Neuronal stem cell (in vitro differentiated cells): ENCODE measurements around the gene ZNF385B.

ENCODE experiments used
- DNase-seq: peaks from one replicate; pipeline ENCODE4 v3.0.0-alpha.2; 2013; ENCODE audit warnings: low spot score
- H2AFZ ChIP-seq: one replicate; pipeline ENCODE4 v1.6.1; 2013; ENCODE audit warnings: mild to moderate bottlenecking, low read length, inconsistent platforms
- H2AK5ac ChIP-seq: 2 replicates; pipeline ENCODE4 v1.6.1; 2013; ENCODE audit warnings: low read depth, mild to moderate bottlenecking, inconsistent platforms, low read length, moderate library complexity, mixed read lengths
- H2BK120ac ChIP-seq: 2 replicates; pipeline ENCODE4 v1.6.1; 2013; ENCODE audit warnings: low read depth, mild to moderate bottlenecking, inconsistent platforms, low read length, moderate library complexity, mixed read lengths
- H2BK12ac ChIP-seq: one replicate; pipeline ENCODE4 v1.6.1; 2013; ENCODE audit warnings: low read length, inconsistent platforms
- H2BK15ac ChIP-seq: 2 replicates; pipeline ENCODE4 v1.6.1; 2013; ENCODE audit warnings: mild to moderate bottlenecking, low read length, inconsistent platforms, mixed read lengths
- H2BK5ac ChIP-seq: one replicate; pipeline ENCODE4 v1.6.1; 2013; ENCODE audit warnings: inconsistent platforms, mild to moderate bottlenecking, low read length, moderate library complexity
- H3K14ac ChIP-seq: one replicate; pipeline ENCODE4 v1.6.1; 2013; ENCODE audit warnings: low read length, inconsistent platforms
- H3K18ac ChIP-seq: 2 replicates; pipeline ENCODE4 v1.6.1; 2013; ENCODE audit warnings: low read length, inconsistent platforms
- H3K23ac ChIP-seq: 2 replicates; pipeline ENCODE4 v1.6.1; 2013; ENCODE audit warnings: low read depth, mild to moderate bottlenecking, mixed read lengths, low read length, inconsistent platforms; ENCODE audit not compliant: poor library complexity
- H3K27ac ChIP-seq: replicated peaks from 3 replicates; pipeline ENCODE4 v1.5.1; 2013; ENCODE audit warnings: low read length, inconsistent platforms
- H3K27me3 ChIP-seq, 3 experiments: 2 replicates each; pipeline ENCODE4 v1.6.1; 2013; ENCODE audit warnings: low read length in 3 of 3, mild to moderate bottlenecking in 2 of 3, inconsistent platforms in 1 of 3, low read depth in 1 of 3, mixed read lengths in 1 of 3, moderate library complexity in 1 of 3; ENCODE audit not compliant: control insufficient read depth in 3 of 3, insufficient read depth in 3 of 3
- H3K36me3 ChIP-seq, 2 donors: replicated peaks in 1 of 2; 2 replicates each; pipeline ENCODE4 v1.6.1; 2013; ENCODE audit warnings: low read length in 2 of 2; ENCODE audit not compliant: control insufficient read depth in 2 of 2, insufficient read depth in 2 of 2
- H3K4ac ChIP-seq: 2 replicates; pipeline ENCODE4 v1.6.1; 2013; ENCODE audit warnings: inconsistent platforms, mild to moderate bottlenecking, low read length, moderate library complexity
- H3K4me1 ChIP-seq, 2 donors: 1 replicate in 1 of 2; 2 replicates in 1 of 2; pipeline ENCODE4 v1.6.1; 2013; ENCODE audit warnings: low read length in 2 of 2, low read depth in 1 of 2; ENCODE audit not compliant: control insufficient read depth in 2 of 2, insufficient read depth in 1 of 2
- H3K4me2 ChIP-seq: one replicate; pipeline ENCODE4 v1.6.1; 2013; ENCODE audit warnings: mild to moderate bottlenecking, low read length, inconsistent platforms; ENCODE audit not compliant: insufficient read depth, poor library complexity, severe bottlenecking
- H3K4me3 ChIP-seq, 2 donors: 2 replicates each; pipeline ENCODE4 v1.5.1; 2013; ENCODE audit warnings: low read length in 2 of 2, mild to moderate bottlenecking in 2 of 2, inconsistent platforms in 1 of 2, moderate library complexity in 1 of 2
- H3K79me1 ChIP-seq: one replicate; pipeline ENCODE4 v1.6.1; 2013; ENCODE audit warnings: low read depth, mild to moderate bottlenecking, inconsistent platforms, low read length, moderate library complexity
- H3K9ac ChIP-seq: one replicate; pipeline ENCODE4 v1.6.1; 2013; ENCODE audit warnings: mild to moderate bottlenecking, low read depth, low read length, inconsistent platforms; ENCODE audit not compliant: poor library complexity
- H3K9me3 ChIP-seq, 2 donors: replicated peaks in 1 of 2; 2 replicates each; pipeline versions ENCODE3 to v1.6.1; 2013; ENCODE audit warnings: low read length in 2 of 2, mild to moderate bottlenecking in 2 of 2, inconsistent platforms in 1 of 2, low read depth in 1 of 2, mixed read lengths in 1 of 2, moderate library complexity in 1 of 2; ENCODE audit not compliant: control insufficient read depth in 2 of 2, insufficient read depth in 1 of 2
- H4K8ac ChIP-seq: one replicate; pipeline ENCODE4 v1.6.1; 2013; ENCODE audit warnings: low read depth, mild to moderate bottlenecking, inconsistent platforms, low read length, moderate library complexity
- H4K91ac ChIP-seq: one replicate; pipeline ENCODE4 v1.6.1; 2013; ENCODE audit warnings: low read length, low read depth, mild to moderate bottlenecking, inconsistent platforms; ENCODE audit not compliant: poor library complexity
- WGBS, 2 donors: extraction: QIAGEN DNeasy Blood & Tissue Kit; methylation state at CpG; one replicate each; pipeline ENCODE4 v1.1.7; 2013; ENCODE audit warnings: missing lambda C conversion rate in 2 of 2, mixed read lengths in 1 of 2; ENCODE audit not compliant: insufficient read length in 2 of 2, insufficient replicate concordance in 1 of 2; ENCODE audit errors: extremely low coverage in 2 of 2; 5-methylcytosine and 5-hydroxymethylcytosine counted together

Gene ZNF385B

DNA sequence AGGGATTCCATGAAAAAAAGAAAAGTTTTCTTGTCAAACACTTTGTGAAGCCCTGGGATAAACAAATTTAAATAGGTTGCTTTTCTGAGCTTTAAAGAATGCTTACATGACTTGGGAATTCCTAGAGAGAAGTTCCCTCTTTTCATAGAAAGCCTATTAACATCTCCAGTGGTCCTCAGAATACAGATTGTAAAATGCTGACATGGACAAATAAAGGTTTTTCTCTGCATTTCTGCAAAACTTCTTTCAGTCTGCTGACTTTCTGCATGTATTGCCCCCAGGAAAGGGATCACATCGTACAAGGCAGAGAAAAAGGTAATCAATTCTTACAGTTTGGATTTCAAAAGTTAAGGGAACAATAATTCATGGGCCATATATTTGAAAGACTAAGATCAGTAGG, 20.6 kb downstream of the ZNF385B start:
- H3K4ac ChIP-seq: no peak overlapping the region
- H3K23ac ChIP-seq: no peak overlapping the region
- H3K9ac ChIP-seq: no peak overlapping the region
- no peak overlapping the region for H2AK5ac ChIP-seq
- WGBS, 2 donors: no CpG with 5 or more reads among the region's 1 CpG
- H2BK15ac ChIP-seq: no peak overlapping the region
- no peak for DNase-seq
- H3K4me2 ChIP-seq: no peak overlapping the region
- no peak overlapping the region for H2AFZ ChIP-seq
- H3K18ac ChIP-seq: no peak overlapping the region
- H3K27me3 ChIP-seq: peaks cover 0 to 2% (median 0%) of the 10 kb centered on the region in 3 experiments
- no peaks in the 10 kb centered on the region for H3K79me1 ChIP-seq
- no peak overlapping the region for H2BK120ac ChIP-seq
- H4K8ac ChIP-seq: no peak overlapping the region
- no peak overlapping the region for H3K14ac ChIP-seq
- H3K4me3 ChIP-seq: no peak overlapping the region
- no peak overlapping the region for H4K91ac ChIP-seq
- no peaks in the 10 kb centered on the region for H3K36me3 ChIP-seq
- H3K27ac ChIP-seq: no peak overlapping the region
- no peak overlapping the region for H2BK5ac ChIP-seq
- H3K9me3 ChIP-seq: no peaks in the 10 kb centered on the region
- no peak overlapping the region for H2BK12ac ChIP-seq
- peaks cover 0 to 8% of the 10 kb centered on the region in 2 donors for H3K4me1 ChIP-seq

GRCh38 chr2:179837408-179837807, 24.0 kb downstream of the ZNF385B start:
- no peaks in the 10 kb centered on the region for H3K9me3 ChIP-seq
- H3K4me1 ChIP-seq: peaks cover 0 to 5% of the 10 kb centered on the region in 2 donors
- no peak overlapping the region for H3K4me3 ChIP-seq
- no peak overlapping the region for H3K9ac ChIP-seq
- H3K23ac ChIP-seq: no peak overlapping the region
- no peak overlapping the region for H3K4ac ChIP-seq
- no peak overlapping the region for H3K18ac ChIP-seq
- no peaks in the 10 kb centered on the region for H3K79me1 ChIP-seq
- no peak overlapping the region for H3K27ac ChIP-seq
- H2BK120ac ChIP-seq: no peak overlapping the region
- no peak overlapping the region for H2AK5ac ChIP-seq
- no peak overlapping the region for H2BK5ac ChIP-seq
- H2AFZ ChIP-seq: no peak overlapping the region
- peaks cover 0 to 2% (median 0%) of the 10 kb centered on the region in 3 experiments for H3K27me3 ChIP-seq
- no peak overlapping the region for H3K14ac ChIP-seq
- DNase-seq: no peak
- no CpG with 5 or more reads among the region's 4 CpGs for WGBS, 2 donors
- H2BK15ac ChIP-seq: no peak overlapping the region
- no peak overlapping the region for H4K91ac ChIP-seq
- H4K8ac ChIP-seq: no peak overlapping the region
- H3K36me3 ChIP-seq: no peaks in the 10 kb centered on the region
- H3K4me2 ChIP-seq: no peak overlapping the region
- H2BK12ac ChIP-seq: no peak overlapping the region

GRCh38 chr2:179830043-179830787, 31.2 kb downstream of the ZNF385B start:
- Histone ChIP-seq H4K91ac (no peak overlapping the region), H3K9me3 (no peaks in the 10 kb centered on the region), H3K4ac (no peak overlapping the region), H3K36me3 (no peaks in the 10 kb centered on the region), H2BK120ac (no peak overlapping the region), H4K8ac (no peak overlapping the region), H2BK12ac (no peak overlapping the region), H3K4me1 (peaks cover 0 to 6% of the 10 kb centered on the region in 2 donors), H2AK5ac (no peak overlapping the region), H3K14ac (no peak overlapping the region), H3K18ac (no peak overlapping the region), H3K4me3 (no peak overlapping the region), H3K27me3 (no peaks in the 10 kb centered on the region), H3K79me1 (no peaks in the 10 kb centered on the region), H3K27ac (no peak overlapping the region), H3K9ac (no peak overlapping the region), H2BK15ac (no peak overlapping the region), H2BK5ac (no peak overlapping the region), H3K4me2 (no peak overlapping the region), H3K23ac (no peak overlapping the region), H2AFZ (no peak overlapping the region)
- DNase-seq: no peak
- WGBS, 2 donors: no CpG with 5 or more reads among the region's 3 CpGs

GRCh38 chr2:179826297-179826696, 35.1 kb downstream of the ZNF385B start:
- Histone ChIP-seq H2BK120ac (no peak overlapping the region), H2BK15ac (no peak overlapping the region), H3K27ac (peak overlapping the region; percentile 46), H3K9ac (no peak overlapping the region), H3K4me3 (no peak overlapping the region), H4K8ac (no peak overlapping the region), H3K4me2 (no peak overlapping the region), H3K23ac (no peak overlapping the region), H3K9me3 (no peaks in the 10 kb centered on the region), H3K27me3 (no peaks in the 10 kb centered on the region), H4K91ac (no peak overlapping the region), H2BK12ac (no peak overlapping the region), H3K79me1 (no peaks in the 10 kb centered on the region), H2AK5ac (no peak overlapping the region), H2AFZ (no peak overlapping the region), H3K14ac (no peak overlapping the region), H3K36me3 (no peaks in the 10 kb centered on the region), H2BK5ac (no peak overlapping the region), H3K4me1 (peaks cover 0 to 8% of the 10 kb centered on the region in 2 donors), H3K4ac (no peak overlapping the region), H3K18ac (no peak overlapping the region)
- no CpG with 5 or more reads among the region's 2 CpGs for WGBS, 2 donors
- no peak for DNase-seq
